CD4-positive, CD25-positive, alpha-beta regulatory T cell (primary cell): ENCODE measurements around the gene TSPAN31. TPM values are rescaled to one million over a fixed set of nuclear protein-coding genes. Genes with fewer than 3 reads are reported as not detected.
A peak's percentile ranks its signal among the peaks of the same experiment; 100 is the strongest.
"Not testable (repeated sequence)": the region's sequence is repeated elsewhere in the genome, so short reads cannot be mapped to it uniquely, and the experiment has no call there.

Experiments
- ATAC-seq, 2 donors: fragments of 150-1000 bp; cut with Tn5 transposase; one replicate each; pipeline ENCODE4 v1.10.0; 2021; ENCODE audit warnings: low read depth in 2 of 2, moderate number of reproducible peaks in 2 of 2, moderate library complexity in 1 of 2
- DNase-seq, 3 donors: peaks; one replicate each; pipeline versions ENCODE4 v3.0.0 to v3.0.0-alpha.2; 2012 to 2022; ENCODE audit warnings: mixed read lengths in 1 of 3
- H3K27ac ChIP-seq: one replicate; pipeline ENCODE4 v1.7.0; 2013; ENCODE audit warnings: mild to moderate bottlenecking, low read length; ENCODE audit not compliant: insufficient read depth, poor library complexity, severe bottlenecking
- H3K27me3 ChIP-seq: one replicate; pipeline ENCODE4 v1.7.0; 2013; ENCODE audit warnings: low read length; ENCODE audit not compliant: control insufficient read depth, insufficient read depth
- H3K36me3 ChIP-seq: one replicate; pipeline ENCODE4 v1.7.0; 2013; ENCODE audit warnings: mild to moderate bottlenecking, low read length, moderate library complexity; ENCODE audit not compliant: control insufficient read depth, insufficient read depth
- H3K4me1 ChIP-seq: 2 replicates; pipeline ENCODE4 v1.7.0; 2013; ENCODE audit warnings: mild to moderate bottlenecking, low read length; ENCODE audit not compliant: insufficient read depth, control insufficient read depth, poor library complexity, severe bottlenecking
- H3K4me3 ChIP-seq: one replicate; pipeline ENCODE4 v1.7.0; 2013; ENCODE audit warnings: low read depth, mild to moderate bottlenecking, low read length, moderate library complexity
- H3K9me3 ChIP-seq, 2 experiments: 1 replicate in 1 of 2; 2 replicates in 1 of 2; pipeline ENCODE4 v1.7.0; 2013; ENCODE audit warnings: low read length in 2 of 2, mild to moderate bottlenecking in 1 of 2, moderate library complexity in 1 of 2; ENCODE audit not compliant: control insufficient read depth in 2 of 2
- H3K27ac Mint-ChIP-seq, 3 donors: one replicate each; pipeline ENCODE4 v1.8.0; 2020 to 2022; ENCODE audit warnings: mild to moderate bottlenecking in 3 of 3, mixed read lengths in 3 of 3, moderate library complexity in 2 of 3
- H3K27me3 Mint-ChIP-seq: one replicate; pipeline ENCODE4 v1.8.0; 2022; ENCODE audit warnings: mild to moderate bottlenecking, mixed read lengths
- H3K36me3 Mint-ChIP-seq: one replicate; pipeline ENCODE4 v1.8.0; 2020; ENCODE audit warnings: mixed read lengths
- H3K4me1 Mint-ChIP-seq, 4 donors: one replicate each; pipeline ENCODE4 v1.8.0; 2020 to 2022; ENCODE audit warnings: mixed read lengths in 4 of 4, mild to moderate bottlenecking in 1 of 4
- H3K4me3 Mint-ChIP-seq, 4 donors: one replicate each; pipeline ENCODE4 v1.8.0; 2020 to 2022; ENCODE audit warnings: mild to moderate bottlenecking in 4 of 4, mixed read lengths in 4 of 4, moderate library complexity in 3 of 4
- H3K9me3 Mint-ChIP-seq, 7 donors: one replicate each; pipeline ENCODE4 v1.8.0; 2020 to 2022; ENCODE audit warnings: mixed read lengths in 7 of 7, mild to moderate bottlenecking in 3 of 7, moderate library complexity in 2 of 7
- polyA plus RNA-seq, 4 donors: library from polyadenylated mRNA; unstranded; fragments of 300-500 nt; fragmentation: Illumina TruSeq; gene quantifications; one replicate each; pipeline ENCODE4 v1.2.3, GENCODE V29; 2021
- total RNA-seq: library from RNA; stranded (reverse); gene quantifications from one replicate; pipeline ENCODE4 v1.2.3, GENCODE V29; 2022

The TSPAN31 gene
- total and polyA plus RNA-seq, 5 donors from 2014 or later = 8.7 to 48.9 (median 38.9) TPM

- ATAC-seq (no peak), DNase-seq (no peak)
- Mint-ChIP-seq H3K27ac (peak overlapping the region in 1 of 3 donors; percentile 20), H3K4me1 (peaks cover 0 to 13% (median 0%) of the 10 kb centered on the region in 4 donors), H3K27me3 (peaks cover 5% of the 10 kb centered on the region), H3K36me3 (peaks cover 15% of the 10 kb centered on the region), H3K9me3 (no peaks in the 10 kb centered on the region), H3K4me3 (no peak overlapping the region)
- H3K4me1 ChIP-seq = no peaks in the 10 kb centered on the region
- no peaks in the 10 kb centered on the region for H3K9me3 ChIP-seq
- no peak overlapping the region for H3K27ac ChIP-seq
- H3K27me3 ChIP-seq = no peaks in the 10 kb centered on the region
- no peak overlapping the region for H3K4me3 ChIP-seq
- peaks cover 57% of the 10 kb centered on the region for H3K36me3 ChIP-seq
Measured at GRCh38 chr12:57718641-57719528, 26.0 kb upstream of the TSPAN31 start.

- peaks cover 0 to 20% (median 5%) of the 10 kb centered on the region in 4 donors for H3K4me1 Mint-ChIP-seq
- H3K4me3 ChIP-seq = no peak overlapping the region
- peaks cover 54% of the 10 kb centered on the region for H3K36me3 ChIP-seq
- ATAC-seq = no peak
- H3K27me3 ChIP-seq = no peaks in the 10 kb centered on the region
- H3K27me3 Mint-ChIP-seq = peaks cover 5% of the 10 kb centered on the region
- no peaks in the 10 kb centered on the region for H3K4me1 ChIP-seq
- H3K36me3 Mint-ChIP-seq = peaks cover 15% of the 10 kb centered on the region
- H3K9me3 ChIP-seq = no peaks in the 10 kb centered on the region
- no peak overlapping the region for H3K4me3 Mint-ChIP-seq
- H3K27ac ChIP-seq = no peak overlapping the region
- no peak overlapping the region for H3K27ac Mint-ChIP-seq
- no peak for DNase-seq
- no peaks in the 10 kb centered on the region for H3K9me3 Mint-ChIP-seq
Measured at GRCh38 chr12:57719777-57720605, 24.8 kb upstream of the TSPAN31 start.

DNA sequence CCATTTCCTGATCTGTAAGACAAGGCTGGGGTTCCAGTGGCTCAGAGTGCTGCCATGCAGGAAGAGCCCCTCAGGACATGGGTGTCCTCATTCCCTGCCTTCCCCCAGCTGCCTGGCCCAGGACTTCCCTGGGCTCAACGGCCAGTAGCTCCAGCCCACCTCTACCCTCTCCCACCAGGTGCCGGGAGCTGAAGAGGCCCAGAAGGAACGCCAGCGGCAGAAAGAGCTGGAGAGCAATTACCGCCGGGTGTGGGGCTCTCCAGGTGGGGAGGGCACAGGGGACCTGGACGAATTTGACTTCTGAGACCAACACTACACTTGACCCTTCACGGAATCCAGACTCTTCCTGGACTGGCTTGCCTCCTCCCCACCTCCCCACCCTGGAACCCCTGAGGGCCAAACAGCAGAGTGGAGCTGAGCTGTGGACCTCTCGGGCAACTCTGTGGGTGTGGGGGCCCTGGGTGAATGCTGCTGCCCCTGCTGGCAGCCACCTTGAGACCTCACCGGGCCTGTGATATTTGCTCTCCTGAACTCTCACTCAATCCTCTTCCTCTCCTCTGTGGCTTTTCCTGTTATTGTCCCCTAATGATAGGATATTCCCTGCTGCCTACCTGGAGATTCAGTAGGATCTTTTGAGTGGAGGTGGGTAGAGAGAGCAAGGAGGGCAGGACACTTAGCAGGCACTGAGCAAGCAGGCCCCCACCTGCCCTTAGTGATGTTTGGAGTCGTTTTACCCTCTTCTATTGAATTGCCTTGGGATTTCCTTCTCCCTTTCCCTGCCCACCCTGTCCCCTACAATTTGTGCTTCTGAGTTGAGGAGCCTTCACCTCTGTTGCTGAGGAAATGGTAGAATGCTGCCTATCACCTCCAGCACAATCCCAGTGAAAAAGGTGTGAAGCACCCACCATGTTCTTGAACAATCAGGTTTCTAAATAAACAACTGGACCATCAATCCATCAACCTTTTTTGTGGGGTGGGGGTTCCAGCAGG, 23.9 kb upstream of the TSPAN31 start:
- peaks cover 0 to 22% (median 6%) of the 10 kb centered on the region in 4 donors for H3K4me1 Mint-ChIP-seq
- DNase-seq = no peak
- H3K4me3 Mint-ChIP-seq = no peak overlapping the region
- no peaks in the 10 kb centered on the region for H3K9me3 Mint-ChIP-seq
- Histone ChIP-seq H3K9me3 (no peaks in the 10 kb centered on the region), H3K4me1 (peaks cover 4% of the 10 kb centered on the region), H3K27ac (no peak overlapping the region), H3K27me3 (no peaks in the 10 kb centered on the region), H3K4me3 (no peak overlapping the region), H3K36me3 (peaks cover 48% of the 10 kb centered on the region)
- peaks cover 15% of the 10 kb centered on the region for H3K36me3 Mint-ChIP-seq
- no peak for ATAC-seq
- H3K27ac Mint-ChIP-seq = no peak overlapping the region
- H3K27me3 Mint-ChIP-seq = peaks cover 5% of the 10 kb centered on the region

- DNase-seq, H3K9me3 ChIP-seq, H3K27me3 ChIP-seq, H3K4me3 ChIP-seq, H3K27me3 Mint-ChIP-seq, ATAC-seq, H3K27ac ChIP-seq, H3K9me3 Mint-ChIP-seq, H3K4me3 Mint-ChIP-seq, H3K4me1 ChIP-seq: not testable (repeated sequence)
- Mint-ChIP-seq H3K27ac (peak overlapping the region; percentile 65 to 67 (median 67)), H3K36me3 (peaks cover 15% of the 10 kb centered on the region), H3K4me1 (peaks cover 0 to 22% (median 6%) of the 10 kb centered on the region in 4 donors)
- H3K36me3 ChIP-seq = peaks cover 43% of the 10 kb centered on the region
Measured at GRCh38 chr12:57721846-57722608, 22.8 kb upstream of the TSPAN31 start.

- Histone ChIP-seq H3K27ac (peak overlapping the region; percentile 33), H3K9me3 (no peaks in the 10 kb centered on the region), H3K36me3 (peaks cover 45% of the 10 kb centered on the region), H3K27me3 (no peaks in the 10 kb centered on the region), H3K4me3 (no peak overlapping the region), H3K4me1 (peaks cover 4% of the 10 kb centered on the region)
- H3K4me1 Mint-ChIP-seq = peaks cover 0 to 22% (median 6%) of the 10 kb centered on the region in 4 donors
- peaks cover 5% of the 10 kb centered on the region for H3K27me3 Mint-ChIP-seq
- DNase-seq (no peak), ATAC-seq (no peak)
- no peak overlapping the region for H3K4me3 Mint-ChIP-seq
- peak overlapping the region; percentile 43 to 69 (median 65) for H3K27ac Mint-ChIP-seq
- H3K36me3 Mint-ChIP-seq = peaks cover 17% of the 10 kb centered on the region
- H3K9me3 Mint-ChIP-seq = no peaks in the 10 kb centered on the region
Measured at GRCh38 chr12:57722716-57723629, 21.9 kb upstream of the TSPAN31 start.

DNA sequence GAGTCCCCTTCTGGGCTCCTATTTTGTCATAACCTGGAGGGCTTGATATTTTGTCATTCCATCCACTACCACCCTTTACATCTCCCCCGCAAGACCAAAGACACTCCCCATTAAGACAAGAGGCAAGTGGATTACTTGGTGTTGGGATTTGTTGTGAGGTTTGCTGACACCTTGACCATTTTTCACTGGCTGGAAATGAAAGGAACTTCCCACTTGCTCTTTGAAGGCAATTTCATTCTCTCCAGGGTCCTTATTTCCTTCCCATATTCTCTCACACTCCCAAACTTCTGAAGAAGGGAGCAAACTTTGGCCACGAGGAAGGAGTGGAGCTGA, 21.2 kb upstream of the TSPAN31 start:
- Histone ChIP-seq H3K4me3 (no peak overlapping the region), H3K27ac (no peak overlapping the region), H3K9me3 (no peaks in the 10 kb centered on the region), H3K27me3 (no peaks in the 10 kb centered on the region), H3K36me3 (peaks cover 45% of the 10 kb centered on the region), H3K4me1 (peaks cover 4% of the 10 kb centered on the region)
- H3K36me3 Mint-ChIP-seq = peaks cover 19% of the 10 kb centered on the region
- H3K27me3 Mint-ChIP-seq = peaks cover 5% of the 10 kb centered on the region
- H3K9me3 Mint-ChIP-seq = no peaks in the 10 kb centered on the region
- H3K27ac Mint-ChIP-seq = peak overlapping the region in 1 of 3 donors; percentile 69
- no peak for ATAC-seq
- no peak overlapping the region for H3K4me3 Mint-ChIP-seq
- DNase-seq = no peak
- H3K4me1 Mint-ChIP-seq = peaks cover 0 to 22% (median 8%) of the 10 kb centered on the region in 4 donors
